GM21526 (cell line): ENCODE results near the gene MYL10.

Experiments used
- ATAC-seq: cut with Tn5 transposase; IDR thresholded peaks from one replicate; pipeline ENCODE4 v1.9.1; 2021; ENCODE audit warnings: moderate library complexity; ENCODE audit not compliant: unreplicated experiment, low FRiP score

MYL10 gene

DNA sequence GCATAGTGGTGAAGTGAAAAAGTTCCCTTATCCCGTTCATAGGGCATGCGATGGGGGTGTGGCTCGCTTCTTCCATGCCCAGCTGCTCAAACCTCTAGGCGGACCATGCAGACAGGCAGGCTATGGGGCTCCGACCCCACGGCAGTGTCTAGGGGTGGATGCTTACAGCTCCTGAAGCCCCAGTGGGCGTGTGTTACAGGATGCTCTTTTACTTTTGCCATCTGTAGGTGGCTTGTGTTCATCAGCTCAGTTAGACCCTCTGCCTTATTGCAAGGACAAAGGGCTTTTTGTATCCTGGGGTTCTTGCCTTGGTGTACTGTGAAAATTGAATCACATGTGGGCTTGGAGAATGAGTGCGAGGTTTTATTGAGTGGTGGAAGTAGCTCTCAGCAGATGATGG, at the start of gene MYL10:
TSS of gene MYL10 (minus strand) at position 126 of the 400 bp plus-strand sequence. CDS start 178 bp downstream, outside the sequence.
- no peak for ATAC-seq

DNA sequence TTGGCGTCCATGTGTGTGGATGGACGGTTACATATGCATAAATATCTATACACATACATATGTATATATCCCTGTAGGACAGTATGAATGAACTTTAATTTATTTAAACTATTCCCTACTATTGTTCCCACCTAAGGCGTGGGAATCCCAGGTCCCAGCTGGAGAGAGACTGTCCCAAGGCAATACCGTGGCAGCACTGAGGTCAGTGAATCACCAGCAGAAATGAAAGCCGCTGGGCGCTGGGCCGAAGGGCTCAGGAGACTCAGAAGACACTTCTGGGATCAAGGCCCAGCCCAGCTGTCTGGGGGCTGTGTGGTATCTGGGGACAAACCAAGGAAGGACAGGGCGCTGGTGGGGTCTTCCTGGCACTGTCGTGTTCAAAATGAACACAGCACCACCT, 49.6 kb upstream of the MYL10 start:
- ATAC-seq: no peak

DNA sequence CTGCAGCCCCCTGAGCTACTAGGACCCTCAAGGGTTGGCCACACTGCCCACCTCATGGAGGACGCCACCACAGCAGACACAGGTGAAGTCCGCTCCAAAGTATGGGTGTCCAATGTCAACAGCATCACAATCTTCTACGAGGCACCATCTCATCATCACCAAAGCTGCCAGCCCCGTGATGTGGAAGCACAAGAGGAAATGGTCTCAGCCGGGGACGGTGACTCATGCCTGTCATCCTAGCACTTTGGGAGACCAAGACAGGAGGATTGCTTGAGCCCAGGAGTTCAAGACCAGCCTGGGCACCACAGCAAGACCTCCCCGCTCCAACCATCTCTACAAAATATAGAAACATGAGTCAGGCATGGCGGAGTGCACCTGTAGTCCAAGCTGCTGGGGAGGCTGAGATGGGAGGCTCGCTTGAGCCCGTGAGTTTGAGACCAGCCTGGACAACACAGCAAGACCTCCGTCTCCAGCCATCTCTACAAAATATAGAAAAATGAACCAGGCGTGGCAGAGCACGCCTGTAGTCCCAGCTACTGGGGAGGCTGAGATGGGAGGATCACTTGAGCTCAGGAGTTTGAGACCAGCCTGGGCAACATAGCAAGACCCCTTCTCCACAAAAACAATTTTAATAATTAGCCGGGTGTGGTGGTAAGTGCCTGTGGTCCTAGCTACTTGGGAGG, 48.8 kb upstream of the MYL10 start:
- ATAC-seq: no peak

DNA sequence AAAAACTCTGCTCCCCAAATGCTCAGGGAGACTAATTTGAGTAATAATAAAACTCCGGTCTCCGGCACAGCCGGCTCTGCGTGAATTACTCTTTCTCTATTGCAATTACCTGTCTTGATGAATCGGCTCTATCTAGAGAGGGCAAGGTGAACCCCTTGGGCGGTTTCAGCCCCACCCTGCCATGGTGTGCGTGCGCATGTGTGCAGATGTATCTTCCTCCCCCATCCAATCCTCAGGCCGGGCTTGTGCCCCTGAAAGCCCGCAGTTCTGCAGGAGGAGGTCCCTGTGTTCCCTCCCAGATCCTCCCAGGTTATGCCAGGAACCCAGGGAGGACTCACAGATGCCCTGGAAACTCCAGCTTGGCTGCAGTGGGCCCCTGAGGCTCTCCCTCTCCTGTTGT, 48.3 kb upstream of the MYL10 start:
- no peak for ATAC-seq

DNA sequence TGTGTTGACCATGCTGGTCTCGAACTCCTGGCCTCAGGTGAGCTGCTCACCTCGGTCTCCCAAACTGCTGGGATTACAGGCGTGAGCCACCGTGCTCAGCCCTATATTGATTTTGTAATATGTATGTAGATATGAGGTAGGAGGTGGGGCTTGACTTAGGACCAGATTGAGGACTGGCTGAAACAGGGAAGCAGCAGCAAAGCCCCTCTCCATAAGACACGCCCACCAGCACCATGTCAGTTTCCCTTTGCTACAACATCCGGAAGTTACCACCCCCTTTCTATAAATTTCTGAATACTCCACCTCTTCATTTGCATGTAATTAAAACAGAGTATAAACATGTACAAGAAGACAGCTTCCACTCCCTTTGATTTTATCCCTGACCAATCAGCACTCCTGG, 47.9 kb upstream of the MYL10 start:
- no peak for ATAC-seq

DNA sequence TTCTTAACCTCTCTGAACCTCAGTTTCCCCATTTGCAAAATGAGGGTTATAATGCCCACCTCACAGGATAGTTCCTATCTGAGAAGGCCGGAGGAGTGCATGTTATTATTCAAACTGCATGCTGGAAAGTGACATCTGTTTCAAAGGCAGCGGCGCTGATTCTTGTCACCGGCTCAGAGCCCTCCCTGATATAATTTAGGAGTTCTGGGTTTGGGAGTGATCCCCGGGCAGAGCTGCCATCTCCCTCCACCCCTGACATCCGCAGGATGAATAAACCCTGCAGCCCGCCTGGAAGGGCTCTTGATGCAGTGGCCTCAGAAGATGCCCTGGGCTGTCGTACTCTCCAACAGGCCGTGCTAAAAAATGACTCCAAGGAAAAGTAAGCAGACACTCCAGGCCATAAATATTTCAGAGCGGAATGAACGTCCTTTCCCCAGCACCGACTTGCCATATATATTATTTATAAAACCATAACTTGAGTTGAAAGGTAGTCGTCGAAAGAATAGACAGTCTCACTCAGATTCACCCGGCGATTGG, 47.0 kb upstream of the MYL10 start:
- no peak for ATAC-seq

DNA sequence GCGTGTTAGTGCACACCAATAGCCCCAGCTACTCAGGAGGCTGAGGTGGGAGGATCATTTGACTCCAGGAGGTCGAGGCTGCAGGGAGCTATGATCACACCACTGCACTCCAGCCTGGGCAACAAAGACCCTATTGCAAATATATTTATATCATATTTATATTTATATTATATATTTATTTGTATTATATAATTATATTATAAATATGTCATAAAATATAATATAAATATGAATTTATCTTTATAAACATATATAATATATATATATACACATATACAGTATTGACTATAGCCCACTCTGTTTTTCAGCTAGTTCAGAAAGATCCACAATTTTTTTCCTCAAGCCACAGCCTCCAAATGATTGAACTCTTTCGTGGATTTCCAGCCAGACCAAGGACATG, 45.3 kb upstream of the MYL10 start:
- no peak for ATAC-seq

DNA sequence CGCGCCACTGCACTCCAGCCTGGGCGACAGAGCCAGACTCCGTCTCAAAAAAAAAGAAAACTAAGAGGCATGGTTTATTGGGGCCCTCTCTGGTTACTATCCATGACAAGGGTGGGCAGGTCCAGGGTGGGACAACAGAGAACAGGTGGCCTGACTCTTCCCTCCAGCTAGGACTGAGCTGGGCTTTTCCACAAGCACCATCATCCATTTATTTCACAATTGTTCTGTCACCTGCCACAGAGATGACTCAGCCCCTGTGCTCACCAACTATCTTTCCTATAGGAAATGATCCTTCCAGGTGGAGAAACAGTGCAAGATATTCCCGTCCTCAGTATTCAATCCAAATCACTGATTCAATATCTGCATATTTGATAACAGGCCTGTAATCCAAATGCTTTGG, 44.9 kb upstream of the MYL10 start:
- no peak for ATAC-seq

DNA sequence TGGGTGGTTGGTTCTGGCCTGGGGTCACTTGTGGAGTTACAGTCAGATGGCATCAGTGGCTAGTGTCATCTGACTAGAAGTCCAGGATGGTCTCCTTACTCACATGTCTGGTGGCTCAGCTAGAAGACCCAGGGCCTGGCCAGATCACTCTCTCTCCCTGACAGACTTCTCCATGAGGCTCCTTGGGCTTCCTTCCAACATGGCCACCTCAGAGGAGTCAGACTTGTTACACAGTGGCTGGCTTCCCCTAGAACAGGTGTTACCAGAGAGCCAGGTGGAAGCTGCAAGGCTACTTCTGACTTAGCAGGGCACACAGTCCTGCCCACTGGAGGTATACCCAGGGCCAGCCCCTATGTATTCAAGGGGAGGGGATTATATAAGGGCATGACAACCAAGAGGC, 44.2 kb upstream of the MYL10 start:
- ATAC-seq: no peak

DNA sequence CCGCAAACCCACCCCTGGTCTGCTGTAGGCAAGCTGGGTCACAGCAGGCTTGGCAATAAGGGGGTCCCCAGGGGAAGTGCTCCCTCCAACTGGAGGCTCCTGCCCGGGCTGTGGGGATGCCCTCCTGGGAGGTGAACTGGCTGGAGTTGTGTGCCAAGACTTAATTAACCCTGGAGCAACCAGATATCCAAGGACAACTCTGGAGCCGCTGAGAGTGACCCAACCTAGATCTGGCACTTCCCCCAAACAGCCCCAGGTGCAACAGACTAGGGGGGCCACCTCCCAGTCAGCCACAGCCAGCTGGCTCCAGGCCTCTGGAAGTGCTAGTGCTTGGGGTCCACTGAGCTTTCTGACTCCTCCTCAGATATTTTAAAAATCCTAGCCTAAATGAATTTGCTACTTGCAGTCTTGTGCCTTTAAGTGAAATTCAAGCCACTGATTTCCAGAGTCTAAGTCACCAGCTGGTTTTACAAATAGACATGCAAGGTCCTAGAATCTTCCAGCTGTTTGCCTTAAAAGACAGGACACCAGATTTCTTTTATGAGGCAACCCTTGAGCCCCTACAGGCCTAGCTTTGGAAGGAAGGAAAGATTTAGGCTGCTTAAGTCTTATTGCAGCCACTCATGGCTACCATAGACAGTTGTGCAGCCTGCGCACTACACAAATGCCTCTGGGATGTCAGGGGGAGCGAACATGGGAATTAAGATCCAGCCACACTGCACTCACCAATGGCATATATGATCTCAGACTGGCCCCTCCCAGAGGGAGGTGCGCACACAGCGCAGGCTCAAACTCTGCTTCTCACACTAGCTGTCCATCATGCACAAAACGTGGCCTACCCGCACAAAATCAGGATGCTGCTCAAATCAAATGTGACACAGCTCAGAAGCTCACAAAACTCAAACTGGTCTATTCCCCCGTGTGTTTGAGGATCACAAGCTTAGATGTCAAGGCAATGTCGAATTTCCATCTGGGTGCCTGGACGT, 42.6 kb upstream of the MYL10 start:
- no peak for ATAC-seq

DNA sequence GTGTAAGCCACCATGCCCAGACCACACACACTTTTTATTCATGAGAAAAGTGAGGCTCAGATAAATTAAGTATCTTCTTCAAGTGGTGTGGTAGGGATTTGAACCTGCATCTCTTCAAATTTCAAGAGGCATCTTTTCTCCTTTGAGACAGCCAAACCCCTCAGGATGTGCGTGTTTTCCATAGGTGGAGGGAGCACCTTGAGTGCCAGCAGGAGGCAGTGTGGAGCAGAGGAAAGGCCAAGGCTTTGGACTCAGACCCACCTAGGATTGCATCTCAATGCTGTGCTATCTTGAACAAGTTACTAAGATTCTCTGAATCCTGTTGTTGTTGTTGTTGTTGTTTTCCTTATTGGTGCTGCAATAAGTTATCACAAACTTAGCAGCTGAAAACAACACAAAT, 40.2 kb upstream of the MYL10 start:
- ATAC-seq: no peak

DNA sequence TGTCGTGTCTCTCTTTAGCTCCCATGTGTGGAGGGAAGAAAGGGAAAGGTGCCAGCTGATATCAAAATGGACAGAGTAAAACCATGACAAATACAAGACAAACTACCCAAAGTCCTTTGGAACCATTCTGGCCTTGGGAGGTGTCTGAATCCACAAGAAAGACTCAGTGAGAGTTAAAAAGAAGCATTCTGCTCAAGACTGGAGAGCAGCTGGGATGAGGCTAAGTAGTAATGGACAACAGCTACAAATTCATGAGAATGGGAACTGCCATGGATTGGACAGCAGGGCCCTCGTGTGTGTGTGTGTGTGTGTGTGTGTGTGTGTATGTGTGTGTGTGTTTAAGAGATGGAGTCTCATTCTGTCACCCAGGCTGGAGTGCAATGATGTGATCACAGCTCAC, 39.6 kb upstream of the MYL10 start:
- ATAC-seq: no peak

DNA sequence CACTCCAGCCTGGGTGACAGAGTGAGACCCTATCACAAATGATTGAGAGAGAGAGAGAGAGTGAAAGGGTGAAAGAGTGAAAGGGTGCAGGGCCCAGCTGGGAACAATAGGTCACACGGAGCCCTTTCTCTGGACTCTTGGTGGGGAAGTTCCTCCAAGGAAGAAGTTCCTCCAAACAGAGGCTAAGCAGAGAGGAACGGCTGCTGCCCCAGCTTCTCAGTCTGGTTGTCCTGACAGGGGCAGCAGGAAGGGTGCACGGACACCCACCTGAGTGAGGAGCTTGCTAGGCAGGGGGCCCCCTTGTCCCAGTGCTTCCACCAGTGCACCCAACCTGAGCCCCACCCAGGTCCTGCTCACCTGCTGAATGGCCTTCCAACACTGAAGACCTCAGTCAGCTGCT, 38.8 kb upstream of the MYL10 start:
- ATAC-seq: no peak

DNA sequence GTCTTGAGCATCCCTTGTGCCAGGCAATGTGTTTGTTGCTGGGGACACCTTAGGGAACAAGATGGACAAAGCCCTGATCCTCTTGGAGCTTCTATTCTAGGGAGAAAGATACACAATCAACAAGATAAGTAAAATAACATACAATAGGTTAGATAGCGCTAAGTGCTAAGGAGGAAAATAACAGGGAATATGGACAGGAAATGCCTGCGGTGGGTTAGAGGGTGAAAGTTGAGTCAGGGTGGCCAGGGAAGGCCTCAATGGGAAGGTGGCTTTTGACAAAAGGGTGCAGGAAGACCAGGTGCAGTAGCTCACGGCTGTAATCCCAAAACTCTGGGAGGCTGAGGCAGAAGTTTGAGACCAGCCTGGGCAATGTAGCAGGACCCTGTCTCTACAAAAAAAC, 38.3 kb upstream of the MYL10 start:
- ATAC-seq: no peak

DNA sequence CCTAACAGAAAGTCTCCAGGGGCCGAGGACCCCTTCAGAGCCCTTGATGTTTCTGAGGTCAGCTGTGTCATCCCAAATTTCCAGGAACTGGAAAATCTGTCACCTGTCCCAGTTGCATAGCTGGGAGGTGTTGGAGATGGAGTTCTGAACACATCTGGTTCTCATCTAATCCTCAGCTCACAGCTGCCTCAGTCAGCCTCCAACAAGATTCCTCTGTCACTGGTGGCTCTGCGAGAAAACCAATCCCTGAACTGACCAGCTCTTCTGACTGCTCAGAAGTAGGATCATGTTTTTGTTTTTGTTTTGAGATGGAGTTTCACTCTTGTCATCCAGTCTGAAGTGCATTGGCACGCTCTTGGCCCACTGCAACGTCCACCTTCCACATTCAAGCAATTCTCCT, 37.6 kb upstream of the MYL10 start:
- no peak for ATAC-seq

DNA sequence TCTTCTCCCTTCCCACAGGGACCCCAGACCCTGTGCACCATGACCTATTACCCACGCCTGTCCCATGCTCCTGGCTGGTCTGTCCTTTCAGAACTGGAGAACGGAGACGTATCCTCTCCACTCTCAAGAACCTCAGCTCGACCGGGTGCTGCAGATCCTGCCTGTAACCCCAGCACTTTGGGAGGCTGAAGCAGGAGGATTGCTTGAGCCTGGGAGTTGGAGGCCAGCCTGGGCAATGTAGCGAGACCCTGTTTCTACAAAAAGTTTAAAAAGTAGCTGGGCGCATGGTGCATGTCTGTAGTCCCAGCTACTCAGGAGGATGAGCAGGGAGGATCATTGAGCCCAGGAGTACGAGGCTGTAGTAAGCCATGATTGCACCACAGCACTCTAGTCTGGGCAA, 37.2 kb upstream of the MYL10 start:
- no peak for ATAC-seq

DNA sequence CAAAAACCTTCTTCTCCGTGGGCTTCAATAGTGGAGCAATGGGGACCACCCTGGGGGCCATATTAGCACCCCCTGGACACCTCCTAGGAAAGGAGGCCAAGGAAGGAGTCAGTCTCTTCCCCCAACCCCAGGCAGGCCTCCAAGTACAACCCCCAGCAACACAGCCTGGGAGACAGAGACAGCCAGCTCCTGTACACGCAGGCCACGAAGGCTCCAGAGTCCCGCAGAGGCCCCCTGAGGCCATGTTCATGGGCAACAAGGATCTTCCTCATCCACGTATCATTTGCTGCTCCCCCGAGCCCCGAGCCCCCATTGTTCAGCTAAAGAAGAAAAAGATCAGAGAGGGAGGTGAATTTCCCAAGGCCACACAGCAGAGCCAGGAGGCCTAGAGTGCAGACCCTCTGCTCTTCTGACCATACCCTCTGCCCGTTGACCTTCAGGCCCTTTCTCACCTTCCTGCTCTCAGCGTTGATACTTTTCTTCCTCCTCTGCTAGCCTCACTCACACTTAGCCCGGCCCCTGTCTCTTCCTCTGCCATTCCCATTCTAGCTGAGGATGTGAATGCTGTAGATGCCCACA, 35.9 kb upstream of the MYL10 start:
- ATAC-seq: no peak

DNA sequence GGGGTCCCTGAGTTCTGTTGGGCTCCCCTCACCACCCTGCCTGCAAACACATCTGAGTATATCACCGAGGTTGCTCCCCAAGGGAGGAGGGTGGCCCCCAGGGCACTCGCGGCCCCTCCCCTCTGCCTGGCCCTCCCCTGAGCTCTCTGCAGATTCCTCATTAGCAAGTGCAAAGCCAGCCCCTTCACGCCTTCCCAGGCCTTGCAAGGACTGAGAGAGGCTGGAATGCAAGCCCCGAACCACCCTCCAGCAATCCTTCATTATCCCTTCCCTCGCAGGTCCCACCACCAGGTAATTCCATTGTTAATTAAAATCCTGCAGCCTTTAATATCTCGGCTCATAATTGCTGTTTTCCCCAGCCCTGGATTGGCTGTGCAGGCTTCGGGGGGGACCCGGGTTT, 35.3 kb upstream of the MYL10 start:
- no peak for ATAC-seq

DNA sequence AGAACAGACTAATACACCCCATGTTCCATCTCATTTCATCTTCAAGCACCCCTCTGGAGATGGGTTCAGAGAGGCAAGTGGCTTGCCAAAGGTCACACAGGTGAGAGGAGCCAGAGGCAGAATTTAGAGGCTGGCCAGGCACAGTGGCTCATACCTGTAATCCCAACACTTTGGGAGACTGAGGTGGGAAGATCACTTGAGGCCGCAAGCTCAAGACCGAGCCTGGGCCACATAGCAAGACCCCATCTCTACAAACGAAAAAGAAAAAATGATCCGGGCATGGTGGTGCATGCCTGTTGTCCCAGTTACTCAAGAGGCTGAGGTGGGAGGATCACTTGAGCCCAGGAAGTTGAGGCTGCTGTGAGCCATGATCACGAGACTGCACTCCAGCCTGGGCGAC, 34.7 kb upstream of the MYL10 start:
- no peak for ATAC-seq

DNA sequence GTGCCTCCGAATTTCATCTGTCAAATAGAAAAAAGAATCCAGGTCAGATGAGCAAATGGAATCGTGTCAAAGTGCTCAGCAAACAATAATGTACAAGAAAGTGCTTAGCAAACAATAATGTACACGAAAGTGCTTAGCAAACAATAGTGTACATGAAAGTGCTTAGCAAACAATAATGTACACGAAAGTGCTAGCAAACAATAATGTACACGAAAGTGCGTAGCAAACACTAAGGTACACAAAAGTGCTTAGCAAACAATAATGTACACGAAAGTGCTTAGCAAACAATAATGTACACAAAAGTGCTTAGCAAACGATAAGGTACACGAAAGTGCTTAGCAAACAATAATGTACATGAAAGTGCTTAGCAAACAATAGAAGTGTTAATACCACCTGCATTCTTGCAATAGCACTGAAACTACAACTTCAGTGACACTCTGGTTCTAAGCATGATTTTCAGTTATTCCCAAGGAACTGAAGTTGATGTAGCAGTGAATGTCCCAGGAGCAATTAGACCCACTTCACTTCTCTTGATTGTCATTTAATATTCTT, 33.4 kb upstream of the MYL10 start:
- no peak for ATAC-seq

DNA sequence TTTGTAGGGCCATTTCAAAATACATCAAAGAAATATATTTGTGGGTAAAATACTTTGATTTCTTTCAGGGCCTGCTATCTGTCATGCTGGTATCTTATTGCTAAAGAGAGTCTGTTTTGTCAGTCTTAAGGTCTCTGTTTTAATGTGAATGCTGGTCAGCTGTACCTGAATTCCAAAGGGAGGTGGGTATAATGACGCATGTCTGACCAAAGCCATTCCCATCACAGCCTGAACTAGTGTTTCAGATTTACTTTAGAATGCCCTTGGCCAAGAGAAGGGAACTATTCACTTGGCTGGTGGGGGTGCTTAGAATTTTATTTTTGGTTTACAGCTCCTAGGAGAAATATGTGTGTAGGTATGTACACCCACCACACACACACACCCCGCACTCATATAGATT, 30.6 kb upstream of the MYL10 start:
- ATAC-seq: no peak
